ENCODE results near the gene EXT2. TPM values are rescaled to one million over a fixed set of nuclear protein-coding genes. Genes with fewer than 3 reads are reported as not detected.

Gene EXT2
- total and polyA plus RNA-seq, 2 of the 13 experiments (the other 11 are each of a cell fraction or from before 2014, with no cell fraction given), result 61.5 to 68.7 TPM

GRCh38 chr11:44243595-44244343, 148.3 kb downstream of the EXT2 start (continued):
- TF ChIP-seq GMEB2 (CRISPR knock-in tag; IDR thresholded peaks at IDR 0.05; ENCODE audit: low read depth) (no peak), RFX5 (IDR thresholded peaks at IDR 0.05; ENCODE audit: low read depth, low read length) (no peak), BHLHE40 (IDR thresholded peaks at IDR 0.05; ENCODE audit: low read length) (peak; percentile 25; the same call in 1 of the 2 replicates), PHF8 (CRISPR knock-in tag; IDR thresholded peaks at IDR 0.05) (no peak), ATF7-NPFF (CRISPR knock-in tag; IDR thresholded peaks at IDR 0.05; ENCODE audit: low read depth) (no peak), KDM1A (CRISPR knock-in tag; IDR thresholded peaks at IDR 0.05) (peak; percentile 70; the same call in 1 of the 2 replicates), TBX2 (CRISPR knock-in tag; IDR thresholded peaks at IDR 0.05; ENCODE audit: borderline replicate concordance) (peak; percentile 45; the same call in 1 of the 2 replicates), ZFP37 (CRISPR knock-in tag; IDR thresholded peaks at IDR 0.05; ENCODE audit: borderline replicate concordance) (no peak), CENPT (CRISPR knock-in tag; IDR thresholded peaks at IDR 0.05; ENCODE audit: low read depth) (no peak), RXRB (CRISPR knock-in tag; IDR thresholded peaks at IDR 0.05; ENCODE audit: borderline replicate concordance) (peak; percentile 61; the same call in 1 of the 2 replicates), TGIF2 (CRISPR knock-in tag; IDR thresholded peaks at IDR 0.05) (0 out of 2 replicates have a peak, but pooled peaks have one; percentile 45), ZNF781 (CRISPR knock-in tag; IDR thresholded peaks at IDR 0.05; ENCODE audit: borderline replicate concordance, not compliant biosample characterization) (no peak), ZFP62 (CRISPR knock-in tag; IDR thresholded peaks at IDR 0.05) (no peak), IKZF5 (CRISPR knock-in tag; IDR thresholded peaks at IDR 0.05) (0 out of 2 replicates have a peak, but pooled peaks have one; percentile 35), NR2F1 (CRISPR knock-in tag; IDR thresholded peaks at IDR 0.05) (peak; percentile 67 to 74; a peak in 3 of 4 replicates), LCORL (IDR thresholded peaks at IDR 0.05) (no peak), LCORL (CRISPR knock-in tag; IDR thresholded peaks at IDR 0.05) (peak; percentile 58; the same call in 1 of the 2 replicates), ZMYM4 (CRISPR knock-in tag; IDR thresholded peaks at IDR 0.05) (peak; percentile 81), PPARG (CRISPR knock-in tag; conservative IDR thresholded peaks at IDR 0.05) (0 out of 2 replicates have a peak, but pooled peaks have one; percentile 11), ZSCAN22 (CRISPR knock-in tag; IDR thresholded peaks at IDR 0.05) (no peak), POGZ (CRISPR knock-in tag; IDR thresholded peaks at IDR 0.05) (0 out of 2 replicates have a peak, but pooled peaks have one; percentile 53)
- TF ChIP-seq, protein P1, sequence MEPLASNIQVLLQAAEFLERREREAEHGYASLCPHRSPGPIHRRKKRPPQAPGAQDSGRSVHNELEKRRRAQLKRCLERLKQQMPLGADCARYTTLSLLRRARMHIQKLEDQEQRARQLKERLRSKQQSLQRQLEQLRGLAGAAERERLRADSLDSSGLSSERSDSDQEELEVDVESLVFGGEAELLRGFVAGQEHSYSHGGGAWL (CRISPR knock-in tag; IDR thresholded peaks at IDR 0.05), result no peak
- TF ChIP-seq, protein P2, sequence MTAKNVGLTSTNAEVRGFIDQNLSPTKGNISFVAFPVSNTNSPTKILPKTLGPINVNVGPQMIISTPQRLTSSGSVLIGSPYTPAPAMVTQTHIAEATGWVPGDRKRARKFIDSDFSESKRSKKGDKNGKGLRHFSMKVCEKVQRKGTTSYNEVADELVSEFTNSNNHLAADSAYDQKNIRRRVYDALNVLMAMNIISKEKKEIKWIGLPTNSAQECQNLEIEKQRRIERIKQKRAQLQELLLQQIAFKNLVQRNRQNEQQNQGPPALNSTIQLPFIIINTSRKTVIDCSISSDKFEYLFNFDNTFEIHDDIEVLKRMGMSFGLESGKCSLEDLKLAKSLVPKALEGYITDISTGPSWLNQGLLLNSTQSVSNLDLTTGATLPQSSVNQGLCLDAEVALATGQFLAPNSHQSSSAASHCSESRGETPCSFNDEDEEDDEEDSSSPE (CRISPR knock-in tag; IDR thresholded peaks at IDR 0.05), result no peak
- TF ChIP-seq, protein P3, sequence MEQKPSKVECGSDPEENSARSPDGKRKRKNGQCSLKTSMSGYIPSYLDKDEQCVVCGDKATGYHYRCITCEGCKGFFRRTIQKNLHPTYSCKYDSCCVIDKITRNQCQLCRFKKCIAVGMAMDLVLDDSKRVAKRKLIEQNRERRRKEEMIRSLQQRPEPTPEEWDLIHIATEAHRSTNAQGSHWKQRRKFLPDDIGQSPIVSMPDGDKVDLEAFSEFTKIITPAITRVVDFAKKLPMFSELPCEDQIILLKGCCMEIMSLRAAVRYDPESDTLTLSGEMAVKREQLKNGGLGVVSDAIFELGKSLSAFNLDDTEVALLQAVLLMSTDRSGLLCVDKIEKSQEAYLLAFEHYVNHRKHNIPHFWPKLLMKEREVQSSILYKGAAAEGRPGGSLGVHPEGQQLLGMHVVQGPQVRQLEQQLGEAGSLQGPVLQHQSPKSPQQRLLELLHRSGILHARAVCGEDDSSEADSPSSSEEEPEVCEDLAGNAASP (CRISPR knock-in tag; IDR thresholded peaks at IDR 0.05; ENCODE audit: borderline replicate concordance), result 0 out of 2 replicates have a peak, but pooled peaks have one; percentile 20
- TF ChIP-seq, protein P4, sequence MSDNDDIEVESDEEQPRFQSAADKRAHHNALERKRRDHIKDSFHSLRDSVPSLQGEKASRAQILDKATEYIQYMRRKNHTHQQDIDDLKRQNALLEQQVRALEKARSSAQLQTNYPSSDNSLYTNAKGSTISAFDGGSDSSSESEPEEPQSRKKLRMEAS (IDR thresholded peaks at IDR 0.05), result peak; percentile 31; the same call in 1 of the 2 replicates
